HG03196 (cell line): ENCODE data around the gene HNRNPM.
"Not testable (repeated sequence)": the region's sequence is repeated elsewhere in the genome, so short reads cannot be mapped to it uniquely, and the experiment has no call there.

Experiments used
- ATAC-seq: cut with Tn5 transposase; IDR thresholded peaks from one replicate; pipeline ENCODE4 v1.9.1; 2021; ENCODE audit not compliant: unreplicated experiment

The HNRNPM gene, protein sequence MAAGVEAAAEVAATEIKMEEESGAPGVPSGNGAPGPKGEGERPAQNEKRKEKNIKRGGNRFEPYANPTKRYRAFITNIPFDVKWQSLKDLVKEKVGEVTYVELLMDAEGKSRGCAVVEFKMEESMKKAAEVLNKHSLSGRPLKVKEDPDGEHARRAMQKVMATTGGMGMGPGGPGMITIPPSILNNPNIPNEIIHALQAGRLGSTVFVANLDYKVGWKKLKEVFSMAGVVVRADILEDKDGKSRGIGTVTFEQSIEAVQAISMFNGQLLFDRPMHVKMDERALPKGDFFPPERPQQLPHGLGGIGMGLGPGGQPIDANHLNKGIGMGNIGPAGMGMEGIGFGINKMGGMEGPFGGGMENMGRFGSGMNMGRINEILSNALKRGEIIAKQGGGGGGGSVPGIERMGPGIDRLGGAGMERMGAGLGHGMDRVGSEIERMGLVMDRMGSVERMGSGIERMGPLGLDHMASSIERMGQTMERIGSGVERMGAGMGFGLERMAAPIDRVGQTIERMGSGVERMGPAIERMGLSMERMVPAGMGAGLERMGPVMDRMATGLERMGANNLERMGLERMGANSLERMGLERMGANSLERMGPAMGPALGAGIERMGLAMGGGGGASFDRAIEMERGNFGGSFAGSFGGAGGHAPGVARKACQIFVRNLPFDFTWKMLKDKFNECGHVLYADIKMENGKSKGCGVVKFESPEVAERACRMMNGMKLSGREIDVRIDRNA

DNA sequence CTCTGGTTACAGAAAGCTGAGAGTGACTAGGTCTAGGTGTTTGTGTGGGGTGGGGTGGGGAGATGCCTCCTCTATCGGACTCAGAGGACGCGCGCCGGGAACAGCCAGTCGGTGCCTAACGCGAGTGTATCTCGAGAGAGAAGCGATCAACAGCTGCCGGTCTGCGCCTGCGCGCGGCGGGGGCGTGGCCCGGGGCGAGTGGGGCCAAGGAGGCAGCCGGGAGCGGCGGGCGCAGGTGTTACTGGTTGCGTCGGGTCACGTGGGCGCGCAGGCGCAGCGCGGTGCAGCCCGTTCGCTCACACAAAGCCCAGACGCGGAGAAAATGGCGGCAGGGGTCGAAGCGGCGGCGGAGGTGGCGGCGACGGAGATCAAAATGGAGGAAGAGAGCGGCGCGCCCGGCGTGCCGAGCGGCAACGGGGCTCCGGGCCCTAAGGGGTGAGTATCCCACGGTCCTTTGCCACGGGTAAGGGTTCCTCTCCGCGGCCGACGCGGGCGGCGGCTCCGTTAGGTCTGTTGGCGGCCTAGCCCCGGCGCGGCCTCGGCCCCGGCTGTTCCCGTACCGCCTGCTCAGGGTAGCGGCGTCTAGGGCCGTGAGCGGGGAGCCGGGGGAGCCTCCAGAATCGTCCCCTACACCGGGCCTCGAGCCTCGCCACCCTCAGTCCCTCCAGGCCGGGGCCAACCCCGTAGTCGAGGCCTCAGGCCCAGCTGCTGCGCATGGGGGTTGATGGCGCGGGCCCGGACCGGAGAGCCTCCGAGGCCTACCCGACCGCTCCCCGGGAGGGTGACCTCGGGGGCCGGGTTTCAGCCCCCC is at the start of gene HNRNPM:
Gene HNRNPM, plus strand, starts transcription at position 299 of the 811 bp plus-strand sequence. Its CDS starts 24 bp downstream, at position 323.
- peak; percentile 88 for ATAC-seq

- no peak for ATAC-seq
Measured at GRCh38 chr19:8395621-8396082, 49.1 kb upstream of the HNRNPM start.

GRCh38 chr19:8396185-8396562 is 48.6 kb upstream of the HNRNPM start:
- no peak for ATAC-seq

- no peak for ATAC-seq
Measured at GRCh38 chr19:8396563-8397203, 48.1 kb upstream of the HNRNPM start.

- no peak for ATAC-seq
Measured at GRCh38 chr19:8397271-8397670, 47.5 kb upstream of the HNRNPM start.

DNA sequence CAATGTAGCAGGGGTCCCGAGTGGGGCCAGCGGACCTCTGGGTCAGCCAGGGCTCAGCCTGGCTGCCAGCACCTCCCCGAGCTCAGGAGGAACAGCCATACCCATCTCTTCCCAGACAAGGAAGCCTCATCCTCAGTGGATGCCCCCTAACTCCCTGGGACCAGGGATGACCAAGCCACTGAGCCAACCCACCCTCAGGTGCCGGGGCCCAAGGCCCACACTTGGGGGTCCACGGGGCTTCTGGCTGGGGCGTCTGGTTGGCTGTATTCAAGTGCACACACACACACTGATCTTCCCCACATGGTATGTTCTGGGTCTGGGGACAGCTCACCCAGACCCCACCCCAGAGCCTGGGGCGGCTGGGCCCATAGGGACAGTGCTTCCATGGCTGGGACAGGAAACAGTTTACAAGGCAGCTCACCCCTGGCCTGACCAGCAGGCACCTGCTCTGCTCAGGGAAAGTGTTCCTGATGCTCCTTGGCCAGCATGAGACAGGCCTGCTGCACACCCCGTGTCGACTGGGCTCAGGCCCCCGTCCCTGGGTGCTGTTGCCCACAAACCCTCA is 46.9 kb upstream of the HNRNPM start:
- no peak for ATAC-seq

DNA sequence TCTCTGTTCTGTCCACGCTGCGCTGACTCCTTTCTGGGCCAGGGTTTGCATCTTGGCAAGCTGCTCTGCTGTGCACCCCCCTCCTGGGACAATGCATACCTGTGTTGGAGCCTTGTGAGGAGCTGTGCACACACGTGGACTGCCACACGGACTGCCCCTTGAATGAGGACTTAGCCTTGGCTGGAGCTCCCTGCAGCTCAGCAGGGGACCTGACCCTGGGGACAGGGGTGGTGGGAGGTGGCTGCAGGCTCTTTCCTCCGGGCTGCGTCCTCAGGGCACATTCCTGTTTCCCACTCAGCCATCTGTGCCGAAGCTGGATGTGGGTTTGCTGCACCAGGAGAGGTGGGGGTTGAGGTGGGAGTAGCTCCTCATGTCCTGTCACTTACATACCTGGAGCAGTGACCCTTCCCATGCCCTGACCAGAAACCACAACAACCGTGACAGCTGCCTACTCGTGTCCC is 46.4 kb upstream of the HNRNPM start:
- ATAC-seq, result no peak

- ATAC-seq, result no peak
Measured at GRCh38 chr19:8399681-8400188, 45.0 kb upstream of the HNRNPM start.

- no peak for ATAC-seq
Measured at GRCh38 chr19:8401981-8402411, 42.8 kb upstream of the HNRNPM start.

DNA sequence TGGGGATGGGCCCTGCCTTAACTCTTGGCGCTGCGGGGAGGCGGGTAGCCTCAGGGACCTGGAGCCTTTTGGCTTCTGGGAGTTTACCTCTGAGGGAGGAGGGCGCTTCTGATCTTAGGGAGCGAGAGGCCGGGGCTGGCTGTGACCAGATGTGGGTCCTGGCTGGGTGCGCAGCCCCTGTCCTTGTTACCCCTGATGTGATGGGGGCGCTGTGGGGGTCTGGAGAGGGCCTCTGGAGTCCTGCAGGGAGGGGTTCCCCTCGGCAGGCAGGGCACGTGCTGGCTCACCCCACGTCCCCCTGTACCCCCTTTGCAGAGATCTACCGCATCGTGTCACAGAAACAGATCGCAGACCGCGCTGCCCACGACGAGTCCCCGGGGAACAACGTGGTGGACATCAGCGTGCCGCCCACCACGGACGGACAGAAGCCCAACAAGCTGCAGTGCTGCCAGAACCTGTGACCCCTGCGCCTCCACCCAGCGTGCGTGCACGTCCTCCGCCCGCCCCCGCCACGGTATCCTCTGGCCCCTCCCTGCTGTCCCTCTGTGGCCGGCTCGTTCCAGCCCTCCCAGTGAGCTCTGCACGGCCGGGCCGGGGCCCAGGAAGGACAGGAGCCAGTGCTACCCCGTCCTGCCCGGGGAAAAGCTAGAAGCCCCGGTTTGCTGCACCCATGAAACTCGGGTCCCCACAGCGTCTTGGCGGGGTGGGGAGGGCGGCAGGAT is 41.5 kb upstream of the HNRNPM start:
- no peak for ATAC-seq

DNA sequence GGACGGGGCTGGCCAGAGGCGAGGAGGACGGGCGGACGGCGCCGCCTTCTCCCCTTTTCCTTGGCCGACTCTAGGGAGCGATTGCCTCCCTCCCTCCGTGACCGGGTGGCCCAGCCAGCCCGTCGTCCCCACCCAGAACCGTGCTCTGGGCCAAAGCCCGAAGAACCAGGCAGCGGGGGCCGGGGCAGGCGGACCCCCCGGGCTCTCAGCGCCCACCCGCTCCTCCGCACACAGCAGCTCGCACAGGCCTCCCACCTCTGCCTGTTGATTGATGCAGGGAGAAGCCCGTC is 41.0 kb upstream of the HNRNPM start:
- ATAC-seq, result no peak

- no peak for ATAC-seq
Measured at GRCh38 chr19:8404391-8405151, 40.2 kb upstream of the HNRNPM start.

DNA sequence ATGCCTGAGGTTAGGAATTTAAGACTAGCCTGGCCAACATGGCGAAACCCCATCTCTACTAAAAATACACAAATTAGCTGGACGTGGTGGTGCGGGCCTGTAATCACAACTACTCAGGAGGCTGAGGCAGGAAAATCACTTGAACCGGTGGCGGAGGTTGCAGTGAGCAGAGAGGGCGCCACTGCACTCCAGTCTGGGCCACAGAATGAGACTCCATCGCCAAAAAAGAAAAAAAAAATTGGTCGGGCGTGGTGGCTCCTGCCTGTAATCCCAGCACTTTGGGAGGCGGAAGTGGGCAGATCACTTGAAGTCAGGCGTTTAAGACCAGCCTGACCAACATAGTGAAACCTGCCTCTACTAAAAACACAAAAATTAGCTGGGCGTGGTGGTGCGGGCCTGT is 34.1 kb upstream of the HNRNPM start:
- ATAC-seq, result not testable (repeated sequence)

DNA sequence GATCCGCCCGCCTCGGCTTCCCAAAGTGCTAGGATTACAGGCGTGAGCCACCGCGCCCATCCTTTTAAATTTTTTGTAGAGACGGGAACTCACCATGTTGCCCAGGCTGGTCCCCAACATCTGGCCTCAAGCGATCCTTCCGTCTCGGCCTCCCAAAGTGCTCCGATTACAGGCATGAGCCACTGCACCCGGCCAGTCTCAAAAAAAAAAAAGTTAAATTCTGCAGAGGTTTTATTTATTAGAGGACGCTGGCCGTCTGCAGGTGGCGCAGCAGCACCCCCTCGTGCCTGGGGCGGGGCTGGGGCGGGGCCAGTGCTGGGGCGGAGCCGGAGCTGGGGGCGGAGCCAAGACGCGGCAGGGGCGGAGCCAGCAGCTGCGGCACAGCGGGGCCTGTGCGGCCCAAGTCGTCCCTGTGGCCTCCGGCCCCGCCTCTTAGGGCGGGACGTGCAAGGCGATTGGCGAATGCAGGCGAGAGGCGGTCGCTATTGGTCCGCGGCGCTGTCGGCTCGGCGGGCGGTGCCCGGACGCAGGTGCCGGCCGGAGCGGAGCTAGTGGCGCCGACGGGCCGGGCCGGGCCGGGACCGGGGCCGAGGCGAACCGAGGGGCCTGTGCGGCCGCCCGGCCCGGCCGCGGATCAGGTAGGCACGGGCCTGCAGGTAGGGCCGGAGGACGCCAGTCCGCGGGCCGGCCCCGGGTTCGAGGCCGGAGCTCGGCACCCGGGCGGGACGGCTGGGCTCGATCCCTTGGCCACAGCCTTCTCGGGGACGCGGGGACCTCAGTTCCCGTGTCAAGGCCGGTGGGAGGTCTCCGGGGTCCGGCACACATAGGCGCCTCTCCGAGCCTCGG is 31.8 kb upstream of the HNRNPM start, which contains the start of gene MARCHF2:
Gene MARCHF2, plus strand, starts transcription at position 523 of the 846 bp plus-strand sequence. CDS start 8,536 bp downstream, outside the sequence.
- peak; percentile 99 for ATAC-seq

DNA sequence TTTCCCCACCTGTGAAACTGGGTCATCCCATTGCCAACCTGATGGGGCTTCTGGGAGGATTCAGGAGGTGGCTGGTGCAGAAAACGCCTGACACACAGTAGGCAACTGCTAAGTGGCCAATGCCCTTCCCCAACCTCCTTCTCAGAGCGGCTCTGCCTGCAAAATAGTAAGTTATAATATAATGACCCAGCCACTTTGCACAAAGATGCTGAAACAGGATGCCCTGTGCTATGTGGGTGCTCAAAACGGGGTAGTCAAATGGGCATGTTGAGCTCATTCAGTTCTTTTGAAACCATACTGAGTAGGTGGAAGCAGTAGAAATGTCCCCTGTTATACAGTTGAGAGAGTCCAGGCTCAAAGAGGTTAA is 31.2 kb upstream of the HNRNPM start:
- no peak for ATAC-seq

DNA sequence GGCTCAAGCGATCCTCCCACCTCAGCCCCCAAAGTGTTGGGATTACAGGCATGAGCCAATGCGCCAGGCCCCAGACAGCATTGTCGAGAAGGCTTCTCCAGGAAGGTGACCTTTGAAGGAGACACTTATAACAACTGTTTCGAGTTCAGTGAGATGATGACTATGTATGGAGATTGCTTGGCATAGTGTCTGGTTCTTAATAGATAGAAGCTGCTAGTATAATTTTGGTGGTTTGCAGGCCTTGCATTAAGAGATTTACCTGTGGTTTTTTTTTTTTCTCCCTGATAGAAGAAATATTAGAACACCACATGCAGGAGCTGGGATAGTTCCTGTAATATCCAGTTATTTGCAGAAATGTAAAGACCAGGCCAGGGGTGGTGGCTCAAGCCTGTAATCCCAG is 28.0 kb upstream of the HNRNPM start:
- no peak for ATAC-seq

DNA sequence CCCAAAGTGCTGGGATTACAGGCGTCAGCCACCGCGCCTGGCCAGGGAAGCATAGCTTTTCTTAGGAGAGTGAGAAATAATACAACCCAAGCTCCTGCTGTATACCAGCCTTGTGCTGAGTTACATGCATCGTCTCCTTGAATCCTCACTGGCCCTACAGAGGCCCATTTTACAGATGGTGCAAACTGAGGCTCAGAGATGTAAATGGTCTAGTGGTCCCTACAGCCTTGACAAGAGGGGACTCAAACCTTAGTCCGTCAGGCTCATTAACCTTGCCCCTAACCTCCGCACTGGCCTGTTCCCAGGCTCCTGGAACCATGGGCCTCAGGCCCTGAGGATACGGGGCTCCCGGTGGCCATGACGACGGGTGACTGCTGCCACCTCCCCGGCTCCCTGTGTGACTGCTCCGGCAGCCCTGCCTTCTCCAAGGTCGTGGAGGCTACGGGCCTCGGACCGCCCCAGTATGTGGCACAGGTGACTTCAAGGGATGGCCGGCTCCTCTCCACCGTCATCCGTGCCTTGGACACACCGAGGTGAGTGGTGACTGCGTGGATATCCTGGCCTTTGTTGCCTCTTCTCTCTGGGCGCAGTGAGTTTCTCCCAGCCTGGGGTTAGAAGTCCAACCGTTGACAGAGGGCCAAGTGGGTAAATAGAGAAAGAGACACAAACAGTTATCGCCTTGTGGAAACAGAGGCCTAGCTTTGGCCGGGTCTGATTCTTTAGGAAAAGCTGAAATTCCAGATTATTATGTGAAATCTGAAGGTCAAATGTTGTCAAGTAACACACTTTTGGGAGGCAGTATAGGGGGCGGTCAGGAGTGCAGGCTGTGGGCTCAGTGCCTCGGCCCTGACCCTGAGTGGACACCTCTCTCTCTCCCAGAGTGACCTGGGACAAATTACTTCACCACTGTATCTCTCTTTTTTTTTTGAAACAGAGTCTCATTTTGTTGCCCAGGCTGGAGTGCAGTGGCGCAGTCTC is 23.0 kb upstream of the HNRNPM start:
- no peak for ATAC-seq
